Chondrocyte (in vitro differentiated cells): Measurements from ENCODE around the gene ATG7. TPM values are rescaled to one million over a fixed set of nuclear protein-coding genes. Genes with fewer than 3 reads are reported as not detected.

Experiments used
- DNase-seq: peaks from one replicate; pipeline ENCODE4 v3.0.0; 2021; ENCODE audit warnings: mixed read lengths, low spot score
- H3K27ac Mint-ChIP-seq: one replicate; pipeline ENCODE4 v1.8.0; 2021; ENCODE audit warnings: mild to moderate bottlenecking, moderate library complexity, mixed read lengths; ENCODE audit not compliant: unreplicated experiment
- H3K27me3 Mint-ChIP-seq: 2 replicates; pipeline ENCODE4 v1.8.0; 2021; ENCODE audit warnings: low read depth, mixed read lengths
- H3K36me3 Mint-ChIP-seq: 2 replicates; pipeline ENCODE4 v1.8.0; 2021; ENCODE audit warnings: low read depth, mixed read lengths
- H3K4me1 Mint-ChIP-seq: 2 replicates; pipeline ENCODE4 v1.8.0; 2021; ENCODE audit warnings: low read depth, mild to moderate bottlenecking, mixed read lengths
- H3K4me3 Mint-ChIP-seq: one replicate; pipeline ENCODE4 v1.8.0; 2021; ENCODE audit warnings: mild to moderate bottlenecking, moderate library complexity, mixed read lengths; ENCODE audit not compliant: unreplicated experiment
- H3K9me3 Mint-ChIP-seq: 2 replicates; pipeline ENCODE4 v1.8.0; 2021; ENCODE audit warnings: low read depth, mixed read lengths
- CTCF ChIP-seq: fragments of 200-600 bp; sonication (generic); IDR thresholded peaks from 2 replicates; pipeline ENCODE4 v1.5.0; 2021; ENCODE audit warnings: antibody characterized with exemption, mild to moderate bottlenecking, moderate library complexity
- total RNA-seq: library from RNA; stranded (reverse); gene quantifications from 3 replicates; pipeline ENCODE4 v1.2.1, GENCODE V29; 2021

The ATG7 gene
- total RNA-seq, 1 donor from 2014 or later = 27.4 TPM

DNA sequence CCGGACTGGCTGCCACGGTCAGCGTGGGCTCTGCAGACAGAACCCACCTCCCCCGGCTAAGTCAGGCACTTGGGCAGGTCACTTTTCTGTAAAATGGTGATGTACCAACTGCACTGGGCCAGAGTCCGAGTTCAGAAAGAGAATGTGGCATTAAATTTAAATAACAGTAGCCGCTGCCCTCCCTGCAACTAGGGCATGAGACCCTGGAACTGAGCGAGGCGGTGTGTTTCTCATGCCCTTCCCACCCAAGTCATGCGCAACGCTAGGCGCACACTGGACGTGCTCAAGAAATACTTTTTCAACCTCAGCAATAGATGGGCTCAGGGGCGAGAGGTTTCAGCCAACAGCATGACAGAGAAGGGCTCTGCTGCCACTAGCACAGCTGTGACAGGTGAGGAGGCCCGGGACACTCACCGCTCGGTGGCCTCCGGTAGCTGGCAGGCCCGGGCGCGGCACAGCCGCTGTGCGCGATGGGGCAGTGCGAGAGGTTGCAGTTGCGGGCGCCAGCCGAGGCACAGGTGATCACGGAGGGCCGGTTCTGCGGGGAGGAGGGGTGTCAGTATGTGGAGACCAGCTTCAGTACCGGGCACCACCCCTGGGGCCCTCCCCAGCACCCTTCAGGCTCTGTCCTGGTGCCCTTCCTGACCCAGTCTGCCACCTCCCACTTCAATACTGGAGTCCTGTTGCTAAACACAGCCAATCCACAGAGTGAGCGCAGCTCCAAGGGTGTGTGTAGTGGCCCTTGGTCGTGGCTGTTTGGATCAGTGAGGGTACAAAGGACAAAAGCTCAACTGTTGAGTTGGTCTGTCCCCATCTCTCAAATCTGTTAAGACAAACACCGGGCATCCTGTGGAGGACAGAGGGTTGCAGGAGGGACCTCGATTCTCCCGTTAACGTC is 287.0 kb downstream of the ATG7 start:
- H3K9me3 Mint-ChIP-seq = no peaks in the 10 kb centered on the region
- H3K27me3 Mint-ChIP-seq = no peaks in the 10 kb centered on the region
- H3K27ac Mint-ChIP-seq = peak overlapping the region; percentile 99
- no peak for DNase-seq
- no peak overlapping the region for H3K4me3 Mint-ChIP-seq
- H3K36me3 Mint-ChIP-seq = peaks cover 37% of the 10 kb centered on the region
- H3K4me1 Mint-ChIP-seq = peaks cover 88% of the 10 kb centered on the region
- no peak for TF ChIP-seq CTCF

GRCh38 chr3:11559816-11560633 is 287.8 kb downstream of the ATG7 start:
- H3K27me3 Mint-ChIP-seq = no peaks in the 10 kb centered on the region
- peaks cover 80% of the 10 kb centered on the region for H3K4me1 Mint-ChIP-seq
- no peak overlapping the region for H3K4me3 Mint-ChIP-seq
- H3K9me3 Mint-ChIP-seq = no peaks in the 10 kb centered on the region
- peaks cover 36% of the 10 kb centered on the region for H3K36me3 Mint-ChIP-seq
- no peak for TF ChIP-seq CTCF
- H3K27ac Mint-ChIP-seq = peak overlapping the region; percentile 90
- DNase-seq = peak; percentile 25

- peaks cover 81% of the 10 kb centered on the region for H3K4me1 Mint-ChIP-seq
- H3K9me3 Mint-ChIP-seq = no peaks in the 10 kb centered on the region
These were observed 288.5 kb downstream of the ATG7 start for GRCh38 chr3:11560746-11561145.

GRCh38 chr3:11562277-11562881 is 290.2 kb downstream of the ATG7 start:
- Mint-ChIP-seq H3K4me1 (peaks cover 81% of the 10 kb centered on the region), H3K4me3 (peak overlapping the region; percentile 10), H3K36me3 (peaks cover 37% of the 10 kb centered on the region)

More at GRCh38 chr3:11560746-11561145, 288.5 kb downstream of the ATG7 start:
- DNase-seq = peak; percentile 77
- Mint-ChIP-seq H3K27ac (peak overlapping the region; percentile 90), H3K4me3 (no peak overlapping the region), H3K36me3 (peaks cover 35% of the 10 kb centered on the region), H3K27me3 (no peaks in the 10 kb centered on the region)
- no peak for TF ChIP-seq CTCF

More at GRCh38 chr3:11562277-11562881, 290.2 kb downstream of the ATG7 start:
- Mint-ChIP-seq H3K27ac (peak overlapping the region; percentile 90), H3K9me3 (no peaks in the 10 kb centered on the region), H3K27me3 (no peaks in the 10 kb centered on the region)
- DNase-seq = no peak
- TF ChIP-seq CTCF = no peak
